Measurements from ENCODE around the gene HERPUD1. TPM values are rescaled to one million over a fixed set of nuclear protein-coding genes. Genes with fewer than 3 reads are reported as not detected.

Gene HERPUD1
- polyA plus RNA-seq, 1 of the 3 experiments (the other 2 are of a cell fraction), result 46.3 TPM

- Histone ChIP-seq H2AFZ (ENCODE audit: low read depth) (no peak overlapping the region), H3K4me1 (ENCODE audit: control insufficient read depth in 1 of 2, insufficient read depth in 2 of 2, low read depth in 1 of 2, low read length in 1 of 2) (no peaks in the 10 kb centered on the region), H3K9ac (no peak overlapping the region), H3K27me3 (ENCODE audit: insufficient read depth) (no peaks in the 10 kb centered on the region), H3K9me3 (no peaks in the 10 kb centered on the region), H3K9me2 (no peaks in the 10 kb centered on the region), H3K36me3 (replicated peaks in 1 of 2; ENCODE audit: control insufficient read depth in 1 of 2, insufficient read depth in 2 of 2, low read length in 1 of 2) (no peaks in the 10 kb centered on the region), H4K20me1 (ENCODE audit: insufficient read depth) (no peaks in the 10 kb centered on the region), H3K4me2 (no peak overlapping the region), H3K27ac (ENCODE audit: low read depth in 2 of 2, low read length in 1 of 2) (no peak overlapping the region), H3K4me3 (ENCODE audit: low read depth in 2 of 2, low read length in 1 of 2) (no peak overlapping the region), H3F3A (replicated peaks; ENCODE audit: insufficient read depth) (no peaks in the 10 kb centered on the region), H3K79me2 (ENCODE audit: insufficient read depth) (no peaks in the 10 kb centered on the region)
- WGBS (ENCODE audit: low lambda C conversion rate), result 75% methylated on average over 12 of the region's 12 CpGs
- DNase-seq, result no peak
- TF ChIP-seq POLR2AphosphoS5 (IDR thresholded peaks at IDR 0.05; ENCODE audit: low read depth, low read length) (no peak), TCF12 (IDR thresholded peaks at IDR 0.05) (no peak), REST (IDR thresholded peaks at IDR 0.05; ENCODE audit: low read depth, low read length) (no peak), ZBTB33 (IDR thresholded peaks at IDR 0.05; ENCODE audit: borderline replicate concordance, low read depth) (no peak), EZH2phosphoT487 (IDR thresholded peaks at IDR 0.05; ENCODE audit: borderline replicate concordance, low read depth) (no peak), EP300 (IDR thresholded peaks at IDR 0.05; ENCODE audit: borderline replicate concordance in 1 of 2, low read depth in 1 of 2, low read length in 1 of 2) (no peak), RFX5 (IDR thresholded peaks at IDR 0.05; ENCODE audit: low read length) (no peak), MXI1 (IDR thresholded peaks at IDR 0.05; ENCODE audit: low read depth, low read length) (no peak), YY1 (IDR thresholded peaks at IDR 0.05; ENCODE audit: low read depth) (no peak)
- ChIA-PET POLR2A (no interaction called here), CTCF (interaction anchor here (1.2 kb wide), 1 partner anchor 14 kb away, joined by 3 read pairs; no protein-coding TSS in a partner anchor)
Observed at GRCh38 chr16:56918467-56919012, 13.4 kb upstream of the HERPUD1 start.

GRCh38 chr16:56919099-56919800, 12.7 kb upstream of the HERPUD1 start:
- Histone ChIP-seq H3K79me2 (ENCODE audit: insufficient read depth) (no peaks in the 10 kb centered on the region), H3K27me3 (ENCODE audit: insufficient read depth) (no peaks in the 10 kb centered on the region), H3K36me3 (replicated peaks in 1 of 2; ENCODE audit: control insufficient read depth in 1 of 2, insufficient read depth in 2 of 2, low read length in 1 of 2) (no peaks in the 10 kb centered on the region), H3K9ac (no peak overlapping the region), H3F3A (replicated peaks; ENCODE audit: insufficient read depth) (no peaks in the 10 kb centered on the region), H3K27ac (ENCODE audit: low read depth in 2 of 2, low read length in 1 of 2) (no peak overlapping the region), H3K4me1 (ENCODE audit: control insufficient read depth in 1 of 2, insufficient read depth in 2 of 2, low read depth in 1 of 2, low read length in 1 of 2) (no peaks in the 10 kb centered on the region), H3K9me2 (no peaks in the 10 kb centered on the region), H2AFZ (ENCODE audit: low read depth) (no peak overlapping the region), H4K20me1 (ENCODE audit: insufficient read depth) (no peaks in the 10 kb centered on the region), H3K9me3 (no peaks in the 10 kb centered on the region), H3K4me3 (ENCODE audit: low read depth in 2 of 2, low read length in 1 of 2) (no peak overlapping the region), H3K4me2 (no peak overlapping the region)
- TF ChIP-seq CHD2 (IDR thresholded peaks at IDR 0.05; ENCODE audit: low read length, partially characterized antibody) (no peak), SMC3 (IDR thresholded peaks at IDR 0.05; ENCODE audit: low read depth, low read length) (no peak), ELF1 (IDR thresholded peaks at IDR 0.05) (no peak), RCOR1 (IDR thresholded peaks at IDR 0.05; ENCODE audit: low read length) (no peak)
- WGBS (ENCODE audit: low lambda C conversion rate), result 86% methylated on average over 11 of the region's 11 CpGs
- no peak for DNase-seq
- ChIA-PET CTCF (interaction anchor here (0.8 to 1.3 kb wide), 2 partner anchors 53 to 217 kb away, joined by 3 read pairs; no protein-coding TSS in a partner anchor), POLR2A (interaction anchor here (1.9 kb wide), 1 partner anchor 12 kb away, joined by 8 read pairs; the partner anchor contains the start of gene HERPUD1)

All from SK-N-SH (cell line).